GM23338 (cell line): ENCODE results near the gene SOHLH1. TPM values are rescaled to one million over a fixed set of nuclear protein-coding genes. Genes with fewer than 3 reads are reported as not detected.

Experiments used
- ATAC-seq: fragments of 200-7000 bp; cut with Tn5 transposase; 3 replicates; pipeline ENCODE4 v1.9.1; 2020
- DNase-seq: peaks from one replicate; pipeline ENCODE4 v3.0.0-alpha.2; 2015; ENCODE audit warnings: low spot score
- H2AFZ ChIP-seq: fragments of 200-600 bp; sonication (generic); 2 replicates; pipeline ENCODE4 v1.8.0; 2016; ENCODE audit warnings: antibody characterized with exemption, mild to moderate bottlenecking, moderate library complexity
- H3F3A ChIP-seq: fragments of 200-600 bp; sonication (generic); replicated peaks from 2 replicates; pipeline ENCODE4 v1.8.0; 2017; ENCODE audit warnings: antibody characterized with exemption, mixed run types, low read depth
- H3K27ac ChIP-seq: fragments of 200-600 bp; sonication (generic); 2 replicates; pipeline ENCODE4 v1.6.1; 2016; ENCODE audit warnings: low read depth
- H3K27me3 ChIP-seq: fragments of 200-600 bp; sonication (generic); 2 replicates; pipeline ENCODE4 v1.8.0; 2016; ENCODE audit warnings: mild to moderate bottlenecking, mixed run types, moderate library complexity; ENCODE audit not compliant: insufficient read depth
- H3K36me3 ChIP-seq: fragments of 200-600 bp; sonication (generic); 2 replicates; pipeline ENCODE4 v1.8.0; 2016; ENCODE audit warnings: mild to moderate bottlenecking; ENCODE audit not compliant: insufficient read depth
- H3K4me1 ChIP-seq: fragments of 200-600 bp; sonication (generic); 2 replicates; pipeline ENCODE4 v1.8.0; 2016; ENCODE audit warnings: mild to moderate bottlenecking, moderate library complexity; ENCODE audit not compliant: insufficient read depth
- H3K4me2 ChIP-seq: fragments of 200-600 bp; sonication (generic); 2 replicates; pipeline ENCODE4 v1.7.1; 2017; ENCODE audit warnings: mixed run types
- H3K4me3 ChIP-seq: fragments of 200-600 bp; sonication (generic); 2 replicates; pipeline ENCODE4 v1.6.1; 2016; ENCODE audit warnings: mixed run types
- H3K79me2 ChIP-seq: fragments of 200-600 bp; sonication (generic); replicated peaks from 2 replicates; pipeline ENCODE4 v1.8.0; 2017; ENCODE audit warnings: mild to moderate bottlenecking; ENCODE audit not compliant: insufficient read depth
- H3K9me2 ChIP-seq: fragments of 200-600 bp; sonication (generic); 2 replicates; pipeline ENCODE4 v1.8.0; 2017; ENCODE audit not compliant: insufficient read depth
- H4K20me1 ChIP-seq: fragments of 200-600 bp; sonication (generic); replicated peaks from 2 replicates; pipeline ENCODE4 v1.8.0; 2017; ENCODE audit warnings: mild to moderate bottlenecking; ENCODE audit not compliant: insufficient read depth
- H3K27ac Mint-ChIP-seq: 2 replicates; pipeline ENCODE4 v1.8.0; 2020; ENCODE audit warnings: inconsistent platforms, mild to moderate bottlenecking, moderate library complexity, mixed read lengths
- H3K27me3 Mint-ChIP-seq: 3 replicates; pipeline ENCODE4 v1.8.0; 2022; ENCODE audit warnings: low read depth, mild to moderate bottlenecking, moderate library complexity, mixed read lengths, inconsistent platforms; ENCODE audit not compliant: insufficient read depth, poor library complexity
- H3K36me3 Mint-ChIP-seq: 3 replicates; pipeline ENCODE4 v1.8.0; 2021; ENCODE audit warnings: low read depth, mild to moderate bottlenecking, inconsistent platforms, moderate library complexity, mixed read lengths
- H3K4me1 Mint-ChIP-seq: 3 replicates; pipeline ENCODE4 v1.8.0; 2020; ENCODE audit warnings: mild to moderate bottlenecking, inconsistent platforms, mixed read lengths
- H3K4me3 Mint-ChIP-seq: 3 replicates; pipeline ENCODE4 v1.8.0; 2021; ENCODE audit warnings: moderate library complexity, mild to moderate bottlenecking, inconsistent platforms, mixed read lengths
- H3K9me3 Mint-ChIP-seq: 3 replicates; pipeline ENCODE4 v1.8.0; 2020; ENCODE audit warnings: moderate library complexity, mild to moderate bottlenecking, inconsistent platforms, mixed read lengths
- CREB1 ChIP-seq: fragments of 250-450 bp; sonication (Bioruptor Pico); IDR thresholded peaks from 2 replicates; pipeline ENCODE4 v1.5.0; 2020; ENCODE audit warnings: low read depth, mild to moderate bottlenecking, moderate library complexity
- CTCF ChIP-seq, 2 experiments: fragments of 200-600 bp in 1 of 2; sonication (generic) in 1 of 2; conservative IDR thresholded peaks; 2 replicates each; pipeline versions ENCODE4 v1.5.1 to v1.6.1; 2016 to 2017; ENCODE audit warnings: antibody characterized with exemption in 2 of 2, low read depth in 2 of 2, mild to moderate bottlenecking in 2 of 2, moderate library complexity in 1 of 2
- ETS1 ChIP-seq: IDR thresholded peaks from 2 replicates; pipeline ENCODE4 v1.6.1; 2016; ENCODE audit warnings: antibody characterized with exemption
- EZH2phosphoT487 ChIP-seq: fragments of 200-600 bp; sonication (generic); IDR thresholded peaks from one replicate; pipeline ENCODE4 v1.8.1; 2018; ENCODE audit warnings: antibody characterized with exemption; ENCODE audit not compliant: unreplicated experiment
- JUNB ChIP-seq: IDR thresholded peaks from one replicate; pipeline ENCODE4 v1.6.1; 2016; ENCODE audit warnings: antibody characterized with exemption; ENCODE audit not compliant: unreplicated experiment
- NANOG ChIP-seq: IDR thresholded peaks from 2 replicates; pipeline ENCODE4 v1.6.1; 2016; ENCODE audit warnings: antibody characterized with exemption, borderline replicate concordance
- POLR2AphosphoS5 ChIP-seq: IDR thresholded peaks from 2 replicates; pipeline ENCODE4 v1.6.1; 2016; ENCODE audit warnings: antibody characterized with exemption, low read depth
- REST ChIP-seq: IDR thresholded peaks from one replicate; pipeline ENCODE4 v1.6.1; 2018; ENCODE audit warnings: antibody characterized with exemption; ENCODE audit not compliant: unreplicated experiment
- STAT1 ChIP-seq: IDR thresholded peaks from one replicate; pipeline ENCODE4 v1.6.1; 2016; ENCODE audit warnings: antibody characterized with exemption; ENCODE audit not compliant: unreplicated experiment
- ZNF114 ChIP-seq: fragments of 250-450 bp; sonication (Bioruptor Pico); IDR thresholded peaks from 2 replicates; pipeline ENCODE4 v1.5.0; 2020; ENCODE audit warnings: mild to moderate bottlenecking, moderate library complexity
- polyA plus RNA-seq: library from polyadenylated mRNA; unstranded; fragments of >200 nt; fragmentation: Nextera tagmentation; extraction: Ambion mirVana; gene quantifications from 2 replicates; pipeline ENCODE4 v1.2.1, GENCODE V29; 2016
- total RNA-seq: library from RNA; depleted of rRNA; stranded (reverse); fragments of >200 nt; shearing (Covaris generic); gene quantifications from 2 replicates; pipeline ENCODE4 v1.2.3, GENCODE V29; 2014

The SOHLH1 gene
- total and polyA plus RNA-seq, 2 experiments from 2014 or later = 0.21 TPM; not detected in 1

GRCh38 chr9:135732569-135733257, 33.4 kb upstream of the SOHLH1 start (continued):
- TF ChIP-seq CTCF (conservative IDR thresholded peaks at IDR 0.05; ENCODE audit: low read depth in 2 of 2) (no peak), ZNF114 (CRISPR knock-in tag) (no peak), REST (no peak), EZH2phosphoT487 (no peak), STAT1 (no peak), CREB1 (no peak), ETS1 (no peak), NANOG (no peak)

- H3F3A ChIP-seq = no peaks in the 10 kb centered on the region
- DNase-seq (no peak), ATAC-seq (no peak)
- H3K9me3 Mint-ChIP-seq = peaks cover 20% of the 10 kb centered on the region
- H3K9me2 ChIP-seq = no peaks in the 10 kb centered on the region
- H3K4me3 ChIP-seq = no peak overlapping the region
- no peaks in the 10 kb centered on the region for H4K20me1 ChIP-seq
- no peaks in the 10 kb centered on the region for H3K36me3 ChIP-seq
- H3K36me3 Mint-ChIP-seq = peaks cover 5% of the 10 kb centered on the region
- no peaks in the 10 kb centered on the region; the same call in 1 of the 2 replicates for H3K27me3 ChIP-seq
- no peak overlapping the region for H3K27ac Mint-ChIP-seq
- H3K4me2 ChIP-seq = no peak overlapping the region
- H3K4me1 ChIP-seq = no peaks in the 10 kb centered on the region
- no peak overlapping the region for H2AFZ ChIP-seq
- H3K79me2 ChIP-seq = no peaks in the 10 kb centered on the region
- H3K4me3 Mint-ChIP-seq = no peak overlapping the region
- H3K27me3 Mint-ChIP-seq = peaks cover 14% of the 10 kb centered on the region
- no peak overlapping the region for H3K27ac ChIP-seq
- H3K4me1 Mint-ChIP-seq = peaks cover 11% of the 10 kb centered on the region
- TF ChIP-seq NANOG (no peak), JUNB (no peak), CREB1 (no peak), ZNF114 (CRISPR knock-in tag) (no peak), POLR2AphosphoS5 (no peak), CTCF (conservative IDR thresholded peaks at IDR 0.05; ENCODE audit: low read depth in 2 of 2) (no peak), REST (no peak)
Observed at GRCh38 chr9:135731454-135731853, 32.2 kb upstream of the SOHLH1 start.
